ENCODE data around the gene POLR2C. TPM values are rescaled to one million over a fixed set of nuclear protein-coding genes. Genes with fewer than 3 reads are reported as not detected.

The POLR2C gene
- total RNA-seq, 1 donor from 2014 or later: 87.5 TPM

DNA sequence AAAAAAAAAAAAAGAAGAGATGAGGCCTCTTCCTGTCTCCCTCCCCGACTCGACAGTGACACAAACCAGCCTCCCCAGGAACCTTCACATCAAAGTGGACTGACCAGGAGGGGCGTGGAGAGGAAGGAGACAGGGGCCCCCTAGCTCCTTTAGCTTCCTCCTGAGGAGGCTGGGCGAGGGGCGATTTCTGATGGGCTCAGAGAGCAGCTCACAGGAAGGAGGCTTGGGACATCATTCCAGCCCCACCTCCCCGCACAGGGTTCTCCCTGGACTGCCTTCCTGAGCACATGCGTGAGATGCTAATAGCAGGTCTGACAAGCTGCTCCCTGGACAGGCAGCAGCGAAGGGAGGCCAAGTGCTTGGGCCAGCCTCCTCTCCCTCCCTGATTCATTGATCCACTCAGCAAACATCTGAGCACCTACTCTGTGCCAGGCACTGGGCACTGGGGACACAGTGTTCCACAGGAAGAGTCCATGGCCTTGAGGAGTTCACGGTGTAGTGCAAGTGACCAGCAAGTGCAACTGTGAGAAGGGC lies 38.2 kb downstream of the POLR2C start:
- no peak for DNase-seq (ENCODE audit: extremely low read depth, low read depth, low spot score)

DNA sequence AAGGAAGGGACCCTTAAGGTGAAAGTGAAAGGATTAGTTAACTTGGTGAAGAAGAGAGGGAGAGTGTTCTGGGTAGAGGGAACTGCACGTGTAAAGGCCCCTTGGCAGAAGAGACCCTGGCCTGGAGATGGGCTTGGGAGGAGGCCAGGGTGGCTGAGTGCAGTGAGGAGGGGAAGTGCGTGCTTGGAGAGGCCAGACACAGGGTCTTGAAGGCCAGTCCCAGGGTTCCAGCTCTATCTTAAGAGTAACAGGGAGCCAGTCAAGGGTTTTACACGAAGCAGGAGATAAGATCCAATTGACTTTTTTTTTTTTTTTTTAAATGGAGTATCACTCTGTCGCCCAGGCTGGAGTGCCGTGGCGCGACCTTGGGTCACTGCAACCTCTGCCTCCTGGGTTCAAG lies 39.0 kb downstream of the POLR2C start:
- no peak for DNase-seq (ENCODE audit: extremely low read depth, low read depth, low spot score)

DNA sequence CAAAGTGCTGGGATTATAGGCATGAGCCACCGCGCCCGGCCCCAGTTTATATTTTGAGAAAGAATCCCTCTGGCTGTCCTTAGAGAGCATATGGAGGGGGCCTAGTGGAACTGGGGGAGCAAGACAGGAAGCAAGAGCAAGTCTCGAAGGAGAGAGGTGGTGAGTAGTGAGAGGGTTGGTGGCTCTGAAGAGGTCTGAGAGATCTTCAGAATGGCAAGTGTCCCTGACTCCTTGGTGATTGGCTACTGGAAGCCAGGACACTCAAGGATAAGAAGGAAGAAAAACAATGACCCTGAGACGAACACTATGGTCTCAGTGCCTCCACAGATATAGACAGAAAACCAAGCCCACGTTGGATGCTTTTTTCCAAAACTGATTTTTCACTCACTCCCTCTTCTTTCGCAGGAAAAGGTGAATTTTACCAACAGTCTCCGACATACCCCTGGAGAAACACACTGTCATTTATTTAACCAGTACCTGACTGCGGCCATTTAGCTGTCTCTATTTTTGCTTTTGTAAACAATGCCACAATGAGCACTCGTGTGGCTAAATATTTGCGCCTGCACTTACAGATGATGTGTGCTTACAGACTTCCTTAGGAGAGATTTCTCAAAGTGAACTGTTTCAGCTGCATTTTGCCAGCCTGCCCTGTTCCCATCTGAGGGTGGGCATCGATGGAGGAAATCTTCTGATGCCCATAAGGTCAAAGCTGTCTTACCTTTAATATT lies 39.7 kb downstream of the POLR2C start:
- no peak for DNase-seq (ENCODE audit: extremely low read depth, low read depth, low spot score)

DNA sequence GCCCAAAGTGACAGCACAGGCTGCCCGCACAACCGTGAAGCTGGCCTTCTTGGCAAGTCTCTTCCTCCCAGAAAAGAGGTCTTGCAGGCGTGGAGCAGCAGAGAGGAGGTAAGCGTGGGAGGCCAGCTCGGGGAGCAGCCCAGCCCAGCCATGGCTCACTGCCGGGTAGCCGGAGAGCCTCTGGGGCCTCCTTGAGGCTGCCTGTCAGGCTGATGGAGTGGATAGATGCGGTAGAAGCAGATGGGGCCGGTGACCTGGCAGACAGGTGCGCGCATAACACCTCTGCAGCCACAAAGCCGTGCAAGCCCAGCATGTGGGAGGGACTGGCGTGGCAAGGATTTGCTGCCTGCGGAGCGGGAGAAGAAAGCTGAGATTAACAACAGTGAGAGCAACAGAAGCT lies 40.9 kb downstream of the POLR2C start:
- DNase-seq (ENCODE audit: extremely low read depth, low read depth, low spot score): no peak

DNA sequence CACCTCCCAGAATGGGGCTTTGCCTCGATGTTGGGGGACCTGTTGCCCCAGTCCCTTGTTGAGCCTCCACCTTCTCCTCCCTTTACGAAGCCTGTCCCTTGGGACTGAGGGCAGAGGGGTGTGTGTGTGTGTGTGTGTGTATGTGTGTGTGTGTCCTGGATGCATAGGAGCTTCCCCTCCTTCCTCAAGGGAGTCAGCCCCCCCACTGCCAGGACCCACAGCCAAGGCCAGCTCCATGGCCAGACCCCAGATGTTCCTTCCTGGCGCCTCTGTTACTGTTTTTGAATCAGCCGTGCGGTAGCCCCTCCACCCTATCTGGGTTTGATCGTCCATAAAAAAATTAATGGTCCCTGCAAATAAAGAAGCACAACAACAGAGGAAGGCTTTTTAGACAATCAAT lies 41.5 kb downstream of the POLR2C start:
- no peak for DNase-seq (ENCODE audit: extremely low read depth, low read depth, low spot score)

- no peak for DNase-seq (ENCODE audit: extremely low read depth, low read depth, low spot score)
Observed at GRCh38 chr16:57504491-57504890, 42.0 kb downstream of the POLR2C start.

GRCh38 chr16:57505169-57505568 lies 42.7 kb downstream of the POLR2C start:
- no peak for DNase-seq (ENCODE audit: extremely low read depth, low read depth, low spot score)

DNA sequence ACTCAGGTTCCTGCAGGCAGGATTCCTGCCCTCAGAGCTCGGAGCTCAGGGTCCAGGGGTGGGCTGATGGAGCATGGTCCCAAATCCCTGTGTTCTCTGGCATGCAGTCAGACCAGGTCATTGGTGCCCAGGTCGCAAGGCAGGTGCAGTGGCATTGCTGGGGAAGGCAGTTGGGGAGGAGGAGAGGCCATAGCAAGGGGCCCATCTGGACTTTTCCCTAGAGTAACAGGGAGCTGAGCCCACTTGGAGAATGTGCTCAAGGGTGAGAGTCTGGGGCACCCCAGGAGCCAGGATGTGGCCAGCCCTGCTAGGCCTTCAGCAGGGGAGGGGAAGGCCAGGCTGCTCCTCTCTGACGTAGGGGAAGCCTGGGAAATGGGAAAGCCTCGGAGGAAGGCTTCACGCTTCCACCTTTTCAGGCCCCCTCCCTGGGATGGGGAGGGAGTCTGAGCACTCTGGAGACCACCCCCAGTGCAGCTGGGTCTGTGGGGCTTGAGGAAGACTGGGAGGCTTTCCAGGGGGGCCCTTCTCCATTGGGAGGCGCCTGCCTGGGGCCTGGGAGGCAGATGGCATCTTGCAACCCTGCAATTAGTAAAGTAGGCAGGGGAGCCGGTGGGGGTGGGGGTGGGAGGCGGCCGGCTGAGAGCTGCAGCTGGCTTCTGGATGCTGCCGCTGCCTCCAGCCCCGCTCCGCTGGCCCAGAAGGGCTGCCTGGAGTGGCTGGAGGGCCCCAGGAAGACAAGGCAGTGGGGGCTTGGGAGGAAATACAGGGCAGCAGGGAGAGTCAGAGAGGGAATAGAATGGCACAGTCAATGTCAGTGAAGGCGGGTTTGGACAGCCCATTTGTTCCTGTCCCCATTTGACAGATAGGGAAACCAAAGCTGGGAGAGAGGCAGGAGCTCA lies 44.9 kb downstream of the POLR2C start:
- DNase-seq (ENCODE audit: extremely low read depth, low read depth, low spot score): no peak

GRCh38 chr16:57508035-57508425 lies 45.6 kb downstream of the POLR2C start:
- no peak for DNase-seq (ENCODE audit: extremely low read depth, low read depth, low spot score)

GRCh38 chr16:57509231-57509923 lies 46.9 kb downstream of the POLR2C start:
- no peak for DNase-seq (ENCODE audit: extremely low read depth, low read depth, low spot score)

DNA sequence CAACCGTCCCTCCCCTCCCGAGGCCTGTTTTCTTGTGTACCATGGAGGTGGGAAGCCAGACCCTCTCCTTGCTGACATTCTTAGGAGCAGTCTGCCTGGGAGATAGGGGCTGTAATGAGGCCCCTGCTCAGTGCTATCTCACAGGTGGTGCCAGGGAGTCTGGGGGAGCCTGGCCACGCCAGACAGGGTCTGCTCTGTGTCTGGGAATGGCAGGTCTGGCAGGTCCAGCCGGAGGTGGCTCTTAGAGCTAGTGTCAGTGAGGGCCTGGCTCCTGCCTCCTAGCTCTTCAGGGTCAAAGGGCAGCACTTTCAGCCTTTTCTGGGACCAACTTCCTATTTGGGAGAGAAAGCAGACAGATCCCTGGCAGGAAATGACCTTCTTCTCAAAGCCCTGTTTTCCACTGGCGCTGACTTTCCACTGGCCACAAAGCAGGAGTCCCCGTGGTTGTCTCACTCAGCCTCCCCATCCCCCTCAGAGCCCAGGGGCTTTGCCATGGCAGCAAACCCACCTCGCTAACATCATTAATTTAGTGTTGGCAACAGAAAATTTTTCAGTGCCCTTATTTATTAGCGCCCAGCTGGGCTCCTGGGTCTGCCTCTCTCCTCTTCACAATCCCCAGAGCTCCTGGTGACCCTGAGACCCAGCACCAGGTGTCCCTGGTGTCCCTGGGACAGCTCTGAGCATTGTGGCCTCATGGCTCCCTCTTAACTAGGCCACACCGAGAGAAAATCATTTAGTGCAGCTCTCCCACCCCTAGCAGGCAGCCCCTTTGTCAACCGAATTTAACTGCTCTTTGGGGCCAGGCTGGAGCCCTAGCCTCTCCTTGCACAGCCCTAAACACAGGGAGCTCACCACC lies 47.8 kb downstream of the POLR2C start:
- DNase-seq (ENCODE audit: extremely low read depth, low read depth, low spot score): no peak

DNA sequence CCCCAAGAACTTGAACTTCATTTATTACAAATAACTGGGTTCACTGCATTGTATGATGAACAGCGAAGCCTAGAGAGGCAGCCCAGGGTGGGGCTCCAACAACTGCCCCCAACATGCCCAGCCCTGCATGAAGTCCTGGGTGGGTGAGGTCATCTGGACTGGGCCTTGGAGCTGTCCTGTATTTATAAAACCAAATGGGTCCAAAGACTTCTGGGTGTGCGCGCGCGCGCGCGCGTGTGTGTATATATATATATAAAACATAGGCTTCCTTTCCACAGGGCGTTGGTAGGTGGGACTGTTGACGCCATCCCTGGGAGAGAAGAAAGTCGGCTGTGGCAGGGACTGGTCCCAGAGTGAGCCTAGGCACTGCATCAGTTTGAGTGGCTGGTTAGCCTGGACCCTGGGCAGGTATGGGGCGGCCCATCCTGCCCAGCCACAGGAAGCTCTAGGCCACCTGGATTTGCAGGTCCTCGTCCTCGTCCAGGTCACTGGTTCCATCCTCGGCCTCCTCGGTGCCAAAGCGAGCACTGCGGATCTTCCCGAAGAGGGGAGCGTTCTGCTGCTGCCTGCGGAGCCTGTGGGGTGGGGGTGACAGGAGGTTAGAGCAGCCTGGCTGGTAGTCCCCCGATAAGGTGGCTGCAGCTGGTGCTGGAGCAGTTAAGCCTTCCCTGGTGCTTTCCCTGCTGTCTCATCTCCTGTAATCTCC lies 50.0 kb downstream of the POLR2C start:
- DNase-seq (ENCODE audit: extremely low read depth, low read depth, low spot score): no peak

GRCh38 chr16:57513371-57514102 lies 51.1 kb downstream of the POLR2C start:
- no peak for DNase-seq (ENCODE audit: extremely low read depth, low read depth, low spot score)

DNA sequence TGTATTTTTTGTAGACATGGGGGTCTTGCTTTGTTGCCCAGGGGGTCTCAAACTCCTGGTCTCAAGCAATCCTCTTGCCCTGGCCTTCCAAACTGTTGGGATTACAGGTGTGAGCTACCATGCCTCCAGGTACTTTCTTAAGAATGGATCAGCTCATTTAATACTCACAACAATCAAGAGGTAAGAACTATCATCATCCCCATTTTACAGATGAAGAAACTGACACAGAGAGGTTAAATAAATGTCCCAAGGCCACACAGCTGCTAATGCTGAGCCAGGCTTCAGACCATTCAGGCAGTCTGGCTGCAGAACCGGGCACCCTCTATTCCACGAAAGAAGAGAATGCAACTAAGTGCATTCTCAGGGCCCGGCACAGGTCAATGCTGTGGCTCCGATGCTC lies 51.9 kb downstream of the POLR2C start:
- no peak for DNase-seq (ENCODE audit: extremely low read depth, low read depth, low spot score)

DNA sequence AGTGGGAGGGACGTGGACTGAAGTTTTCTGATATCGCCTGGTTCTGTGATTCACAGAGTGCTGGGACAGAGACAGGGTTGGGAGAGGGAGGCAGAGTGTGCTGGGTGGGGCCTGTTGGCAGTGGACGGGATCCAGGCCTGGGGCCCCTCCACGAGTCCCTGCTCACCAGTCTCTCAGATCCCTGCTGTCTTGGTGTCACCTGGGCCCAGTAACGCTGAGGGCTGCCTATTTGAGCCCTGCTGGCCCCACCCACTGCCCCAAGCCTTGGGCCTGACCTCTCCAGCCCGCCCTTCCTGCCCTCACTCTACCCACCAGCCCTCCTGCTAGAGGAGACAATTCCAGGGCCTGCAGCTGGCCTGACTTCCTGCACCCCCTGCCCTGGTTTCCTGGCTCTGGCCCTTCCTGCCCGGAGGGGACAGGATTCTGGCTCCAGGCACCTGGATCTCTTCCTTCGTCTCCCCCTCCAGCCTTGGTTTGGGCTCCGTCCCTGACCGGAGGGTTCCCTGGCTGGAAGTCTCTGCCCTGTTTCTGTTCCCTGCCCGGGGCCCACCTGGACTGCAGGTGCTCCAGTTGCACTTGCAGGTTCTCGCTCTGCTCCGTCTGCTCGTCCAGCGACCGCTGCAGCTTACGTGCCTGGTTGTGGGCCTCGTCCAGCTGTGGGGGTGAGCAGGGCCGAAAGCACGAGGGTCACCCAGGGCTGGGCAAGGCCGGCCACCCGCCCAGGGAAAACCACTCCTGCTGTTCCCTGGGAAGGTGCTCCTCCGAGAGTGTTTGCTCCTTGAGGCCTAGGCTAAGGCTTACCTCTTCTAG lies 52.5 kb downstream of the POLR2C start:
- no peak for DNase-seq (ENCODE audit: extremely low read depth, low read depth, low spot score)

GRCh38 chr16:57516176-57516725 lies 53.8 kb downstream of the POLR2C start:
- DNase-seq (ENCODE audit: extremely low read depth, low read depth, low spot score): no peak

- no peak for DNase-seq (ENCODE audit: extremely low read depth, low read depth, low spot score)
Observed at GRCh38 chr16:57516773-57517172, 54.3 kb downstream of the POLR2C start.
